HK-2 (cell line): ENCODE data around the gene MAP1LC3C.

ENCODE experiments used
- DNase-seq: peaks from one replicate; pipeline ENCODE4 v3.0.0-alpha.2; 2018; ENCODE audit not compliant: unreplicated experiment

Gene MAP1LC3C

GRCh38 chr1:241999026-241999425, at the start of gene MAP1LC3C:
Gene MAP1LC3C (minus strand): TSS chr1:241999098. CDS start chr1:241999008, 90 bp downstream.
- no peak for DNase-seq

GRCh38 chr1:242043165-242043564, 44.3 kb upstream of the MAP1LC3C start:
- DNase-seq, result no peak

GRCh38 chr1:242034392-242034791, 35.5 kb upstream of the MAP1LC3C start:
- no peak for DNase-seq

- DNase-seq, result no peak
Measured at GRCh38 chr1:242033447-242033846, 34.5 kb upstream of the MAP1LC3C start.

GRCh38 chr1:242030071-242030470, 31.2 kb upstream of the MAP1LC3C start:
- DNase-seq, result no peak

- no peak for DNase-seq
Measured at GRCh38 chr1:242025681-242026080, 26.8 kb upstream of the MAP1LC3C start.

- DNase-seq, result no peak
Measured at GRCh38 chr1:242023805-242024204, 24.9 kb upstream of the MAP1LC3C start.

GRCh38 chr1:242019018-242019417, 20.1 kb upstream of the MAP1LC3C start:
- no peak for DNase-seq

- DNase-seq, result peak; percentile 28
Measured at GRCh38 chr1:242017580-242018233, 18.8 kb upstream of the MAP1LC3C start.

- no peak for DNase-seq
Measured at GRCh38 chr1:242016479-242016878, 17.6 kb upstream of the MAP1LC3C start.

- DNase-seq, result no peak
Measured at GRCh38 chr1:242011894-242012660, 13.2 kb upstream of the MAP1LC3C start.

GRCh38 chr1:242008826-242009495, 10.1 kb upstream of the MAP1LC3C start:
- DNase-seq, result no peak

GRCh38 chr1:242006976-242007375, 8.1 kb upstream of the MAP1LC3C start:
- no peak for DNase-seq

GRCh38 chr1:242005866-242006535, 7.1 kb upstream of the MAP1LC3C start:
- no peak for DNase-seq

- no peak for DNase-seq
Measured at GRCh38 chr1:242004751-242005495, 6.0 kb upstream of the MAP1LC3C start.

- no peak for DNase-seq
Measured at GRCh38 chr1:242002510-242002909, 3.6 kb upstream of the MAP1LC3C start.

- DNase-seq, result no peak
Measured at GRCh38 chr1:242002072-242002471, 3.2 kb upstream of the MAP1LC3C start.

- DNase-seq, result no peak
Measured at GRCh38 chr1:242000434-242000833, 1.5 kb upstream of the MAP1LC3C start.

- DNase-seq, result peak; percentile 77
Measured at GRCh38 chr1:241998412-241998921, 431 bp downstream of the MAP1LC3C start.

GRCh38 chr1:241997401-241997998, 1.4 kb downstream of the MAP1LC3C start:
- DNase-seq, result no peak

- no peak for DNase-seq
Measured at GRCh38 chr1:241994171-241994570, 4.7 kb downstream of the MAP1LC3C start.
